ENCODE measurements around the gene AQP12A. TPM values are rescaled to one million over a fixed set of nuclear protein-coding genes. Genes with fewer than 3 reads are reported as not detected.

The AQP12A gene
- total and polyA plus RNA-seq, 9 of the 15 experiments (the other 6 are each of a cell fraction or from before 2014, with no cell fraction given), result not detected

DNA sequence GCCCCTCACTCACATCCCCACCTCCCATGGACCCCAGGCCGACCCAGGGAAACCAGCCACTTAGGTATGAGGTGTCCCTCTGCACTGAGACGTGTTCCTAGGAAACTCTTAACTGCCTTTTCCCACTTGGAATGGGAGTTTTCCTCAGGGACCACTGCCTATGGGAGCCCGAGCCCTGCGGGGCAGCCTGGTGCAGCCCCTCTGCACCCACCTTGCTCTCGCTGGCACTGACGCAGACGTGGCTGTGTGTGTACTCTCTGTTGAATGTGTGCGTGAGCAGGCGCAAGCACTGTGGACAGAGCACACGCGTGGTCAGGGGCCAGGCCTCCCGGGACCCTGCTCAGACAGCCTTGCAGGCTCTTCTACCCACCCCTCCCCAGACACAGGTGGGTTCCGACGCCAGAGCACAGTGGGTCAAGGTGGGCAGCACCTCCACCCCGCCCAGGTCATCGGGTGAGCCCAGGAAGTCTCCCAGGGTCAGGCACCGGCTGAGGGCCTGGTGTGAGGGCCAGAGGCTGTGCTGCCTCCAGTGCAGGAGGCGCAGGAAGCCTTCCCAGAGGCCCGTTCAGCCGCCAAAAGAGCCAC is 30.0 kb downstream of the AQP12A start:
- peaks cover 0 to 8% of the 10 kb centered on the region in 2 experiments; a peak in 1 of 5 replicates for H3K4me1 ChIP-seq (replicated peaks in 1 of 2; ENCODE audit: control insufficient read depth in 2 of 2, insufficient read depth in 2 of 2, low read length in 2 of 2)
- no peaks in the 10 kb centered on the region for H3K9me3 ChIP-seq (replicated peaks; ENCODE audit: control insufficient read depth, insufficient read depth, low read depth, low read length)
- BruUV-seq (replicated peaks), result no TSS peak
- H3K4me2 ChIP-seq (ENCODE audit: insufficient read depth, low read length), result no peak overlapping the region
- DNase-seq (ENCODE audit: extremely low read depth in 1 of 4, low spot score in 3 of 4), result no peak
- H3K27me3 ChIP-seq (ENCODE audit: control insufficient read depth in 2 of 2, insufficient read depth in 2 of 2, low read length in 2 of 2), result peaks cover 0 to 73% of the 10 kb centered on the region in 2 experiments; a peak in 3 of 5 replicates
- WGBS (ENCODE audit: insufficient coverage, low coverage, missing lambda C conversion rate), result 0% methylated on average over 15 of the region's 20 CpGs
- no peak overlapping the region for H2AFZ ChIP-seq (ENCODE audit: low read depth, low read length)
- no peak overlapping the region for H3K27ac ChIP-seq (ENCODE audit: extremely low read depth, low read depth, low read length)
- no peaks in the 10 kb centered on the region for H3K79me2 ChIP-seq (ENCODE audit: control insufficient read depth, insufficient read depth, low read length)
- H3K9ac ChIP-seq (ENCODE audit: insufficient read depth in 1 of 2, low read depth in 2 of 2, low read length in 2 of 2), result no peak overlapping the region
- no peak for FAIRE-seq
- no peak for TF ChIP-seq RFX7 (CRISPR knock-in tag; IDR thresholded peaks at IDR 0.05)
- no peak for TF ChIP-seq ELF2 (CRISPR knock-in tag; IDR thresholded peaks at IDR 0.05)
- no peak overlapping the region for H3K4me3 ChIP-seq
- no peaks in the 10 kb centered on the region for H3K9me1 ChIP-seq (ENCODE audit: control insufficient read depth, insufficient read depth, low read length)
- H4K20me1 ChIP-seq (replicated peaks; ENCODE audit: control insufficient read depth, insufficient read depth, low read length), result no peaks in the 10 kb centered on the region
- POLR2A ChIA-PET, result no interaction called here
- intact Hi-C loops (cut with micrococcal nuclease) (no loop called here), in situ Hi-C loops (cut with MboI) (no loop called here)
- H3K36me3 ChIP-seq (ENCODE audit: control insufficient read depth, insufficient read depth, low read length), result no peaks in the 10 kb centered on the region
- ATAC-seq, result no peak
- CTCF ChIA-PET (ENCODE audit: low intra/inter-chr PET ratio), result no interaction called here

DNA sequence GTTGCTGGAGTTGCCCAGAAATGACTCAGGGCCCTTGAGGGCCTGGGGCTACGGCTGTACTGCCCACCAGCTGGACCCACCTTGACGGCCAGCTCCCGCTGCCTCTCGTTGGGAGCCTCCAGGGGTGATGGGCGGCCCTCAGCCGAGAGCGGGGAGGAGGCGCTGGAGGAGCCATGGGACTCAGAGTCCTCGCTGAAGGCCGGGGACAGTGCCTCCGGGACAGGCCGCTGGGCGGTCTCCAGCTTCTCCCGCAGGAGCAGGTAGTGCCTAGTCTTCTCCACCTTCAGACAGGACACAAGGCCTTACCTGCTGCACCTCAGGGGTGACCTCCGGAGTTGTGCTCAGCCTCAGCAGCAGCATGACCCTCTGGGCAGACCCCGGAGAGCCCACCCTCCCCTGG is 30.7 kb downstream of the AQP12A start:
- Histone ChIP-seq H3K27me3 (ENCODE audit: control insufficient read depth in 2 of 2, insufficient read depth in 2 of 2, low read length in 2 of 2) (peaks cover 0 to 75% of the 10 kb centered on the region in 2 experiments; a peak in 3 of 5 replicates), H3K4me1 (replicated peaks in 1 of 2; ENCODE audit: control insufficient read depth in 2 of 2, insufficient read depth in 2 of 2, low read length in 2 of 2) (peaks cover 0 to 8% of the 10 kb centered on the region in 2 experiments; a peak in 1 of 5 replicates), H3K4me3 (no peak overlapping the region), H3K79me2 (ENCODE audit: control insufficient read depth, insufficient read depth, low read length) (no peaks in the 10 kb centered on the region), H2AFZ (ENCODE audit: low read depth, low read length) (no peak overlapping the region), H3K9me3 (replicated peaks; ENCODE audit: control insufficient read depth, insufficient read depth, low read depth, low read length) (no peaks in the 10 kb centered on the region), H3K27ac (ENCODE audit: extremely low read depth, low read depth, low read length) (no peak overlapping the region), H3K36me3 (ENCODE audit: control insufficient read depth, insufficient read depth, low read length) (no peaks in the 10 kb centered on the region), H3K9me1 (ENCODE audit: control insufficient read depth, insufficient read depth, low read length) (no peaks in the 10 kb centered on the region), H4K20me1 (replicated peaks; ENCODE audit: control insufficient read depth, insufficient read depth, low read length) (no peaks in the 10 kb centered on the region), H3K9ac (ENCODE audit: insufficient read depth in 1 of 2, low read depth in 2 of 2, low read length in 2 of 2) (no peak overlapping the region), H3K4me2 (ENCODE audit: insufficient read depth, low read length) (no peak overlapping the region)
- 0% methylated on average over 10 of the region's 16 CpGs for WGBS (ENCODE audit: insufficient coverage, low coverage, missing lambda C conversion rate)
- ChIA-PET CTCF (ENCODE audit: low intra/inter-chr PET ratio) (no interaction called here), POLR2A (no interaction called here)
- intact Hi-C loops (cut with micrococcal nuclease) (no loop called here), in situ Hi-C loops (cut with MboI) (no loop called here)
- DNase-seq (ENCODE audit: extremely low read depth in 1 of 4, low spot score in 3 of 4) (no peak), ATAC-seq (no peak), FAIRE-seq (no peak)
- no TSS peak for BruUV-seq (replicated peaks)
- TF ChIP-seq ZNF253 (CRISPR knock-in tag; conservative IDR thresholded peaks at IDR 0.05), result no peak
- no peak for TF ChIP-seq U2AF1 (optimal IDR thresholded peaks at IDR 0.05; ENCODE audit: low read depth, low read length)
- TF ChIP-seq ELF1 (tag; IDR thresholded peaks at IDR 0.05), result no peak
- TF ChIP-seq SETDB1 (IDR thresholded peaks at IDR 0.05; ENCODE audit: low read length), result no peak
- no peak for TF ChIP-seq NCOA2 (IDR thresholded peaks at IDR 0.05; ENCODE audit: partially characterized antibody in 2 of 2)
- no peak for TF ChIP-seq BMI1 (IDR thresholded peaks at IDR 0.05; ENCODE audit: low read length)
- TF ChIP-seq MAFF (IDR thresholded peaks at IDR 0.05; ENCODE audit: low read length), result no peak
- TF ChIP-seq CBX2 (IDR thresholded peaks at IDR 0.05; ENCODE audit: insufficient read depth, low read length, poor library complexity, severe bottlenecking), result no peak
- TF ChIP-seq, protein P1, sequence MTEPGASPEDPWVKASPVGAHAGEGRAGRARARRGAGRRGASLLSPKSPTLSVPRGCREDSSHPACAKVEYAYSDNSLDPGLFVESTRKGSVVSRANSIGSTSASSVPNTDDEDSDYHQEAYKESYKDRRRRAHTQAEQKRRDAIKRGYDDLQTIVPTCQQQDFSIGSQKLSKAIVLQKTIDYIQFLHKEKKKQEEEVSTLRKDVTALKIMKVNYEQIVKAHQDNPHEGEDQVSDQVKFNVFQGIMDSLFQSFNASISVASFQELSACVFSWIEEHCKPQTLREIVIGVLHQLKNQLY (CRISPR knock-in tag; conservative IDR thresholded peaks at IDR 0.05), result no peak
- no peak for TF ChIP-seq TEAD4 (IDR thresholded peaks at IDR 0.05; ENCODE audit: low read length)
- TF ChIP-seq TEAD4 (CRISPR knock-in tag; IDR thresholded peaks at IDR 0.05; ENCODE audit: borderline replicate concordance), result no peak
- TF ChIP-seq, protein P2, sequence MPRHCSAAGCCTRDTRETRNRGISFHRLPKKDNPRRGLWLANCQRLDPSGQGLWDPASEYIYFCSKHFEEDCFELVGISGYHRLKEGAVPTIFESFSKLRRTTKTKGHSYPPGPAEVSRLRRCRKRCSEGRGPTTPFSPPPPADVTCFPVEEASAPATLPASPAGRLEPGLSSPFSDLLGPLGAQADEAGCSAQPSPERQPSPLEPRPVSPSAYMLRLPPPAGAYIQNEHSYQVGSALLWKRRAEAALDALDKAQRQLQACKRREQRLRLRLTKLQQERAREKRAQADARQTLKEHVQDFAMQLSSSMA (CRISPR knock-in tag; IDR thresholded peaks at IDR 0.05), result no peak
- TF ChIP-seq RCOR1 (IDR thresholded peaks at IDR 0.05; ENCODE audit: borderline replicate concordance in 1 of 2, low read depth in 2 of 2, low read length in 2 of 2), result no peak
- no peak for TF ChIP-seq ZNF143 (CRISPR knock-in tag; IDR thresholded peaks at IDR 0.05)
